H1 (cell line): Measurements from ENCODE around the gene KANSL1. TPM values are rescaled to one million over a fixed set of nuclear protein-coding genes. Genes with fewer than 3 reads are reported as not detected.

Source experiments
- CBX8 ChIP-seq: fragments of 300-800, 300-1000 bp; sonication (generic); IDR thresholded peaks from 2 replicates; pipeline ENCODE4 v1.7.1; 2016; ENCODE audit warnings: low read depth, low read length, borderline replicate concordance
- CEBPB ChIP-seq: IDR thresholded peaks from 2 replicates; pipeline ENCODE4 v1.6.1; 2012; ENCODE audit warnings: low read depth, low read length
- GTF2F1 ChIP-seq: IDR thresholded peaks from 2 replicates; pipeline ENCODE4 v1.6.1; 2012; ENCODE audit warnings: low read depth, low read length, improper control_type of control experiment, borderline replicate concordance
- HDAC6 ChIP-seq: IDR thresholded peaks from one replicate; pipeline ENCODE4 v1.7.1; 2012; ENCODE audit warnings: low read depth, mild to moderate bottlenecking, inconsistent platforms, low read length, moderate library complexity
- NANOG ChIP-seq: IDR thresholded peaks from 2 replicates; pipeline ENCODE4 v1.6.1; 2011; ENCODE audit warnings: low read length, low read depth, mild to moderate bottlenecking, inconsistent platforms; ENCODE audit not compliant: insufficient read depth, poor library complexity, severe bottlenecking
- RBBP5 ChIP-seq: IDR thresholded peaks from 2 replicates; pipeline ENCODE4 v1.7.1; 2012; ENCODE audit warnings: low read depth, mild to moderate bottlenecking, inconsistent platforms, low read length, moderate library complexity, borderline replicate concordance
- SIN3A ChIP-seq, 2 experiments: IDR thresholded peaks in 1 of 2; conservative IDR thresholded peaks in 1 of 2; 2 replicates each; pipeline ENCODE4 v1.6.1; 2011 to 2012; ENCODE audit warnings: low read length in 2 of 2, improper control_type of control experiment in 1 of 2, low read depth in 1 of 2, mild to moderate bottlenecking in 1 of 2
- polyA plus RNA-seq, 7 experiments: library from polyadenylated mRNA; depleted of rRNA in 3 of 7; stranded (reverse) in 5 of 7; unstranded in 2 of 7; fragments of >200 nt in 5 of 7; fragments of 200-250 nt in 2 of 7; gene quantifications; 1 replicate in 5 of 7; 2 replicates in 1 of 7; 4 replicates in 1 of 7; pipeline versions ENCODE4 v1.2.1 to v1.2.3, GENCODE V29; 2011 to 2013; ENCODE audit warnings: missing spikeins in 2 of 7, mixed read lengths in 2 of 7
- total RNA-seq: library from RNA; stranded (reverse); fragmentation: NEBNext Ultra II Directional; extraction: Animal tissue kit (Norgen Biotek cat#: 25700); gene quantifications from 2 replicates; pipeline ENCODE4 v1.2.1, GENCODE V29; 2021
- TF ChIP-seq, protein P1 (sequence below): fragments of 300-600 bp; sonication (generic); IDR thresholded peaks from 2 replicates; pipeline ENCODE4 v1.7.1; 2012; ENCODE audit warnings: low read length, moderate library complexity, mild to moderate bottlenecking, inconsistent platforms; ENCODE audit not compliant: insufficient replicate concordance
- TF ChIP-seq, protein P2 (sequence below): IDR thresholded peaks from 2 replicates; pipeline ENCODE4 v1.6.1; 2012; ENCODE audit warnings: low read length, inconsistent platforms

The KANSL1 gene
- total and polyA plus RNA-seq, 2 of the 8 experiments (the other 6 are each of a cell fraction or from before 2014, with no cell fraction given), result 34.0 to 128 TPM

GRCh38 chr17:46160169-46160568 is 33.1 kb downstream of the KANSL1 start (continued):
- TF ChIP-seq, protein P1, sequence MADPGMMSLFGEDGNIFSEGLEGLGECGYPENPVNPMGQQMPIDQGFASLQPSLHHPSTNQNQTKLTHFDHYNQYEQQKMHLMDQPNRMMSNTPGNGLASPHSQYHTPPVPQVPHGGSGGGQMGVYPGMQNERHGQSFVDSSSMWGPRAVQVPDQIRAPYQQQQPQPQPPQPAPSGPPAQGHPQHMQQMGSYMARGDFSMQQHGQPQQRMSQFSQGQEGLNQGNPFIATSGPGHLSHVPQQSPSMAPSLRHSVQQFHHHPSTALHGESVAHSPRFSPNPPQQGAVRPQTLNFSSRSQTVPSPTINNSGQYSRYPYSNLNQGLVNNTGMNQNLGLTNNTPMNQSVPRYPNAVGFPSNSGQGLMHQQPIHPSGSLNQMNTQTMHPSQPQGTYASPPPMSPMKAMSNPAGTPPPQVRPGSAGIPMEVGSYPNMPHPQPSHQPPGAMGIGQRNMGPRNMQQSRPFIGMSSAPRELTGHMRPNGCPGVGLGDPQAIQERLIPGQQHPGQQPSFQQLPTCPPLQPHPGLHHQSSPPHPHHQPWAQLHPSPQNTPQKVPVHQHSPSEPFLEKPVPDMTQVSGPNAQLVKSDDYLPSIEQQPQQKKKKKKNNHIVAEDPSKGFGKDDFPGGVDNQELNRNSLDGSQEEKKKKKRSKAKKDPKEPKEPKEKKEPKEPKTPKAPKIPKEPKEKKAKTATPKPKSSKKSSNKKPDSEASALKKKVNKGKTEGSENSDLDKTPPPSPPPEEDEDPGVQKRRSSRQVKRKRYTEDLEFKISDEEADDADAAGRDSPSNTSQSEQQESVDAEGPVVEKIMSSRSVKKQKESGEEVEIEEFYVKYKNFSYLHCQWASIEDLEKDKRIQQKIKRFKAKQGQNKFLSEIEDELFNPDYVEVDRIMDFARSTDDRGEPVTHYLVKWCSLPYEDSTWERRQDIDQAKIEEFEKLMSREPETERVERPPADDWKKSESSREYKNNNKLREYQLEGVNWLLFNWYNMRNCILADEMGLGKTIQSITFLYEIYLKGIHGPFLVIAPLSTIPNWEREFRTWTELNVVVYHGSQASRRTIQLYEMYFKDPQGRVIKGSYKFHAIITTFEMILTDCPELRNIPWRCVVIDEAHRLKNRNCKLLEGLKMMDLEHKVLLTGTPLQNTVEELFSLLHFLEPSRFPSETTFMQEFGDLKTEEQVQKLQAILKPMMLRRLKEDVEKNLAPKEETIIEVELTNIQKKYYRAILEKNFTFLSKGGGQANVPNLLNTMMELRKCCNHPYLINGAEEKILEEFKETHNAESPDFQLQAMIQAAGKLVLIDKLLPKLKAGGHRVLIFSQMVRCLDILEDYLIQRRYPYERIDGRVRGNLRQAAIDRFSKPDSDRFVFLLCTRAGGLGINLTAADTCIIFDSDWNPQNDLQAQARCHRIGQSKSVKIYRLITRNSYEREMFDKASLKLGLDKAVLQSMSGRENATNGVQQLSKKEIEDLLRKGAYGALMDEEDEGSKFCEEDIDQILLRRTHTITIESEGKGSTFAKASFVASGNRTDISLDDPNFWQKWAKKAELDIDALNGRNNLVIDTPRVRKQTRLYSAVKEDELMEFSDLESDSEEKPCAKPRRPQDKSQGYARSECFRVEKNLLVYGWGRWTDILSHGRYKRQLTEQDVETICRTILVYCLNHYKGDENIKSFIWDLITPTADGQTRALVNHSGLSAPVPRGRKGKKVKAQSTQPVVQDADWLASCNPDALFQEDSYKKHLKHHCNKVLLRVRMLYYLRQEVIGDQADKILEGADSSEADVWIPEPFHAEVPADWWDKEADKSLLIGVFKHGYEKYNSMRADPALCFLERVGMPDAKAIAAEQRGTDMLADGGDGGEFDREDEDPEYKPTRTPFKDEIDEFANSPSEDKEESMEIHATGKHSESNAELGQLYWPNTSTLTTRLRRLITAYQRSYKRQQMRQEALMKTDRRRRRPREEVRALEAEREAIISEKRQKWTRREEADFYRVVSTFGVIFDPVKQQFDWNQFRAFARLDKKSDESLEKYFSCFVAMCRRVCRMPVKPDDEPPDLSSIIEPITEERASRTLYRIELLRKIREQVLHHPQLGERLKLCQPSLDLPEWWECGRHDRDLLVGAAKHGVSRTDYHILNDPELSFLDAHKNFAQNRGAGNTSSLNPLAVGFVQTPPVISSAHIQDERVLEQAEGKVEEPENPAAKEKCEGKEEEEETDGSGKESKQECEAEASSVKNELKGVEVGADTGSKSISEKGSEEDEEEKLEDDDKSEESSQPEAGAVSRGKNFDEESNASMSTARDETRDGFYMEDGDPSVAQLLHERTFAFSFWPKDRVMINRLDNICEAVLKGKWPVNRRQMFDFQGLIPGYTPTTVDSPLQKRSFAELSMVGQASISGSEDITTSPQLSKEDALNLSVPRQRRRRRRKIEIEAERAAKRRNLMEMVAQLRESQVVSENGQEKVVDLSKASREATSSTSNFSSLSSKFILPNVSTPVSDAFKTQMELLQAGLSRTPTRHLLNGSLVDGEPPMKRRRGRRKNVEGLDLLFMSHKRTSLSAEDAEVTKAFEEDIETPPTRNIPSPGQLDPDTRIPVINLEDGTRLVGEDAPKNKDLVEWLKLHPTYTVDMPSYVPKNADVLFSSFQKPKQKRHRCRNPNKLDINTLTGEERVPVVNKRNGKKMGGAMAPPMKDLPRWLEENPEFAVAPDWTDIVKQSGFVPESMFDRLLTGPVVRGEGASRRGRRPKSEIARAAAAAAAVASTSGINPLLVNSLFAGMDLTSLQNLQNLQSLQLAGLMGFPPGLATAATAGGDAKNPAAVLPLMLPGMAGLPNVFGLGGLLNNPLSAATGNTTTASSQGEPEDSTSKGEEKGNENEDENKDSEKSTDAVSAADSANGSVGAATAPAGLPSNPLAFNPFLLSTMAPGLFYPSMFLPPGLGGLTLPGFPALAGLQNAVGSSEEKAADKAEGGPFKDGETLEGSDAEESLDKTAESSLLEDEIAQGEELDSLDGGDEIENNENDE, result no peak
- no peak for TF ChIP-seq CBX8
- TF ChIP-seq, protein P2, sequence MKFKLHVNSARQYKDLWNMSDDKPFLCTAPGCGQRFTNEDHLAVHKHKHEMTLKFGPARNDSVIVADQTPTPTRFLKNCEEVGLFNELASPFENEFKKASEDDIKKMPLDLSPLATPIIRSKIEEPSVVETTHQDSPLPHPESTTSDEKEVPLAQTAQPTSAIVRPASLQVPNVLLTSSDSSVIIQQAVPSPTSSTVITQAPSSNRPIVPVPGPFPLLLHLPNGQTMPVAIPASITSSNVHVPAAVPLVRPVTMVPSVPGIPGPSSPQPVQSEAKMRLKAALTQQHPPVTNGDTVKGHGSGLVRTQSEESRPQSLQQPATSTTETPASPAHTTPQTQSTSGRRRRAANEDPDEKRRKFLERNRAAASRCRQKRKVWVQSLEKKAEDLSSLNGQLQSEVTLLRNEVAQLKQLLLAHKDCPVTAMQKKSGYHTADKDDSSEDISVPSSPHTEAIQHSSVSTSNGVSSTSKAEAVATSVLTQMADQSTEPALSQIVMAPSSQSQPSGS, result no peak
- TF ChIP-seq HDAC6, result no peak
- no peak for TF ChIP-seq NANOG
- TF ChIP-seq SIN3A (conservative IDR thresholded peaks at IDR 0.05 in 1 of 2, IDR thresholded peaks at IDR 0.05 in 1 of 2; ENCODE audit: low read depth in 1 of 2, low read length in 2 of 2), result no peak
- no peak for TF ChIP-seq GTF2F1
- TF ChIP-seq CEBPB, result no peak
- no peak for TF ChIP-seq RBBP5
